ENCODE measurements around the gene ZNF558. TPM values are rescaled to one million over a fixed set of nuclear protein-coding genes. Genes with fewer than 3 reads are reported as not detected.

The ZNF558 gene
- total RNA-seq, 1 donor from 2014 or later, result 53.9 TPM

DNA sequence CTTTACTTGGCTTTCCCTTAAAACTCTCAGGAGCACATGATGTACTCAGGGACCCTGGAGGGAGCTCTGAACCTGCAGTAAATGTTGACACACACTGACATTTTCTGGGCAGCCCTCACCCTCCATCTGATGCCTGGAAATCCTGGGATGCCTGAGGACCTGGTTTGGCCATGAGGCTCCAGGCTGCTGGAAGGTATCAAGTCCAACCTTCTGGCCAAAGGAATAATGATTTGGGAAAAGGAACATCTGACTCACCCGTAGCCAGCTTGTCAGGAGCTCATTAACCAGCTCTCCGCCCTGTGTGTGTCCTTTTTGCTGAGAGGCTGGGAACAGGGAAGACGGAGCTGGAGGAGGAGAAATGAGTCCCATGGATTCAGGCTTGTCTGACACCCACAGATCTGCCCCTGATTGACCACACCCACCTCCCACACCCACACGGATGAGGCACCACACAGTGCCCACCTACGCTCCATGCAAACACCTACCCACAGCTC, 10.3 kb downstream of the ZNF558 start:
- Mint-ChIP-seq H3K4me1 (ENCODE audit: unreplicated experiment) (no peaks in the 10 kb centered on the region), H3K36me3 (peaks cover 75% of the 10 kb centered on the region), H3K4me3 (no peak overlapping the region), H3K27me3 (no peaks in the 10 kb centered on the region), H3K27ac (no peak overlapping the region), H3K9me3 (peaks cover 15% of the 10 kb centered on the region)
- no peak for DNase-seq (ENCODE audit: extremely low spot score, unreplicated experiment)
- TF ChIP-seq CTCF (conservative IDR thresholded peaks at IDR 0.05), result no peak

DNA sequence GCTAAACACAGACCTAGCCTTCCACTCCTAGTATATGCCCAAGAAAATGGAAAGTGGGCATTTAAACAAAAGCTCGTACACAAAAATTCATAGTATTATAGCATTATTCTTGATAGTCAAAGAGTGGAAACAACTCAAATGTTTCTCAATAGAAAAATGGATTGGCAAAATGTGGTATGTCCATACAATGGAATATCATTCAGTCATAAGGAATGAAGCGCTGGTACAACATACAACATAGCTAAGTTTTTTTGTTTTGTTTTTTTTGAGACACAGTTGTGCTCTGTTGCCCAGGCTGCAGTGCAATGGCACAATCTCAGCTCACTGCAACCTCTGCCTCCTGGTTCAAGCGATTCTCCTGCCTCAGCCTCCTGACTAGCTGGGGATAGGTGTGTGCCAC, 11.9 kb downstream of the ZNF558 start:
- Mint-ChIP-seq H3K4me1 (ENCODE audit: unreplicated experiment) (no peaks in the 10 kb centered on the region), H3K4me3 (no peak overlapping the region), H3K27ac (no peak overlapping the region), H3K36me3 (peaks cover 86% of the 10 kb centered on the region), H3K27me3 (no peaks in the 10 kb centered on the region), H3K9me3 (peaks cover 29% of the 10 kb centered on the region)
- no peak for TF ChIP-seq CTCF (conservative IDR thresholded peaks at IDR 0.05)
- DNase-seq (ENCODE audit: extremely low spot score, unreplicated experiment), result no peak

DNA sequence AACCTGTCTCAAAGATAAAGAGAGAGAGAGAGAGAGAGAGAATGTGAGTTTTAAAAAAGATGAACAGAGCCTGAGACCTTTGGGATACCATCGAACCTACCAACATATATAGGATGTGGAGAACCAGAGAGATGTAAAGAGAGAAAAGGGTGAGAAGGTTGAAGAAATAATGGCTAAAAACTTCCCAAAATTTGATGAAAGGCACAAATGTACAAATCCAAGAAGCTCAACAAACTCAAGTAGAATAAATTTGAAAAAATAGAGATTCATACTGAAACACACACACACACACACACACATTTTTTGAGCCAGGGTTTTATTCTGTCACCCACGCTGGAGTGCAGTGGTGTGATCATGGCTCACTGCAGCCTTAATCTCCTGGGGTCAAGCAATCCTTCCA, 16.3 kb downstream of the ZNF558 start:
- Mint-ChIP-seq H3K36me3 (peaks cover 96% of the 10 kb centered on the region), H3K9me3 (peaks cover 42% of the 10 kb centered on the region)
- TF ChIP-seq CTCF (conservative IDR thresholded peaks at IDR 0.05), result no peak

GRCh38 chr19:8814176-8814575, 17.9 kb downstream of the ZNF558 start:
- H3K9me3 Mint-ChIP-seq, result peaks cover 43% of the 10 kb centered on the region
- TF ChIP-seq CTCF (conservative IDR thresholded peaks at IDR 0.05), result no peak
- DNase-seq (ENCODE audit: extremely low spot score, unreplicated experiment), result no peak
- H3K4me3 Mint-ChIP-seq, result no peak overlapping the region
- no peaks in the 10 kb centered on the region for H3K27me3 Mint-ChIP-seq
- no peaks in the 10 kb centered on the region for H3K4me1 Mint-ChIP-seq (ENCODE audit: unreplicated experiment)
- H3K27ac Mint-ChIP-seq, result no peak overlapping the region
- peaks cover 91% of the 10 kb centered on the region for H3K36me3 Mint-ChIP-seq

More for the DNA sequence above, 16.3 kb downstream of the ZNF558 start:
- no peak overlapping the region for H3K4me3 Mint-ChIP-seq
- H3K4me1 Mint-ChIP-seq (ENCODE audit: unreplicated experiment), result no peaks in the 10 kb centered on the region
- DNase-seq (ENCODE audit: extremely low spot score, unreplicated experiment), result no peak
- H3K27me3 Mint-ChIP-seq, result no peaks in the 10 kb centered on the region
- H3K27ac Mint-ChIP-seq, result no peak overlapping the region

DNA sequence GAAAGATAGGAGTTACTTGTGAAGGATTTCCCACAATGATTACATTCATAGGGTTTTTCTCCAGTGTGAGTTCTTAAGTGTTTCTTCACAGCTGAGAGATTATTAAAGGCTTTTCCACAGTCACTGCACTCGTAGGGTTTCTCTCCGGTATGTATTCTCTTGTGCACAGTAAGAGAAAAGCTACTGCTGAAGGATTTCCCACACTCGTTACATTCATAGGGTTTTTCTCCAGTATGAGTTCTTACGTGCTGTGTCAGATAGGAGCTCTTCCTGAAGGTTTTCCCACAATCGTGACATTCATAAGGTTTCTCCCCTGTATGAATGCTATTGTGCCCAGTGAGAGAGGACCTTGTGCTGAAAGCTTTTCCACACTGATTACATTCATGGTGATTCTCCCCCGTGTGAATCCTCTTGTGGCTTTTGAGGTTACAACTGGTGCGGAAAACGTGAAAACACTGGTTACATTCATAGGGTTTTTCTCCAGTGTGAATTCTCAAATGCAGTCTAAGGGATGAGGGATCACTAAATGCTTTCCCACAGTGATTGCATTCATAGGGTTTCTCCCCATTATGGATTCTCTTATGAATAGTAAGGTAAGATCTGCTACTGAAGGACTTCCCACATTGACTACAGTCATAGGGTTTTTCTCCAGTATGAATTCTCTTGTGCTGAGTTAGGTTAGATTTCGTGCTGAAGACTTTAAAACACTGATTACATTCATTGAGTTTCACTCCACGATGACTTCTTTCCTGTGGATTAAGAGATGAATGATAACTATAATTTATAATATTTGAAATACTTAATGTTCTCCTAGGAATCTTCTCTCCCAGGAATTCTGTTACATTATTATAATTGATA, 20.6 kb downstream of the ZNF558 start:
- Mint-ChIP-seq H3K4me1 (ENCODE audit: unreplicated experiment) (no peaks in the 10 kb centered on the region), H3K36me3 (peaks cover 84% of the 10 kb centered on the region), H3K27ac (no peak overlapping the region), H3K9me3 (peaks cover 41% of the 10 kb centered on the region), H3K4me3 (no peak overlapping the region), H3K27me3 (no peaks in the 10 kb centered on the region)
- no peak for TF ChIP-seq CTCF (conservative IDR thresholded peaks at IDR 0.05)
- no peak for DNase-seq (ENCODE audit: extremely low spot score, unreplicated experiment)
